CD14-positive monocyte (primary cell): Measurements from ENCODE around the gene CHST10. TPM values are rescaled to one million over a fixed set of nuclear protein-coding genes. Genes with fewer than 3 reads are reported as not detected.

Experiments used
- DNase-seq, 3 donors: peaks; one replicate each; pipeline ENCODE4 v3.0.0-alpha.2; 2011 to 2022
- H2AFZ ChIP-seq: 2 replicates; pipeline ENCODE4 v1.6.0; 2012; ENCODE audit warnings: mild to moderate bottlenecking, low read depth, low read length, inconsistent platforms; ENCODE audit not compliant: insufficient read depth, poor library complexity, severe bottlenecking
- H3K27ac ChIP-seq, 2 donors: 1 replicate in 1 of 2; 2 replicates in 1 of 2; pipeline ENCODE4 v1.5.1; 2012 to 2013; ENCODE audit warnings: low read length in 2 of 2, control low read depth in 1 of 2, inconsistent platforms in 1 of 2, low read depth in 1 of 2, mild to moderate bottlenecking in 1 of 2
- H3K27me3 ChIP-seq, 2 donors: one replicate each; pipeline versions ENCODE4 v1.6.0 to v1.6.1; 2011 to 2013; ENCODE audit warnings: low read length in 2 of 2; ENCODE audit not compliant: control insufficient read depth in 2 of 2, insufficient read depth in 2 of 2
- H3K36me3 ChIP-seq, 2 donors: replicated peaks in 1 of 2; 1 replicate in 1 of 2; 2 replicates in 1 of 2; pipeline versions ENCODE4 v1.5.1 to v1.6.1; 2012 to 2013; ENCODE audit warnings: low read length in 2 of 2, control low read depth in 1 of 2, inconsistent platforms in 1 of 2, mild to moderate bottlenecking in 1 of 2; ENCODE audit not compliant: insufficient read depth in 2 of 2, control insufficient read depth in 1 of 2
- H3K4me1 ChIP-seq, 2 donors: 1 replicate in 1 of 2; 2 replicates in 1 of 2; pipeline versions ENCODE4 v1.5.1 to v1.6.1; 2012 to 2013; ENCODE audit warnings: low read length in 2 of 2, control low read depth in 1 of 2, inconsistent platforms in 1 of 2, mild to moderate bottlenecking in 1 of 2, moderate library complexity in 1 of 2; ENCODE audit not compliant: insufficient read depth in 2 of 2, control insufficient read depth in 1 of 2
- H3K4me2 ChIP-seq: replicated peaks from 2 replicates; pipeline ENCODE3; 2012; ENCODE audit warnings: low read length, moderate library complexity, mild to moderate bottlenecking; ENCODE audit not compliant: poor library complexity, severe bottlenecking; ENCODE audit errors: extremely low read depth
- H3K4me3 ChIP-seq, 3 experiments: fragments of 200-600 bp in 1 of 3; sonication (generic) in 1 of 3; replicated peaks in 1 of 3; 1 replicate in 2 of 3; 2 replicates in 1 of 3; pipeline ENCODE4 v1.5.1; 2011 to 2013; ENCODE audit warnings: low read length in 3 of 3, mild to moderate bottlenecking in 3 of 3, control low read depth in 2 of 3, low read depth in 2 of 3, inconsistent platforms in 1 of 3, moderate library complexity in 1 of 3
- H3K79me2 ChIP-seq: 2 replicates; pipeline ENCODE4 v1.6.0; 2012; ENCODE audit warnings: mild to moderate bottlenecking, control low read depth, inconsistent platforms, low read length, moderate library complexity; ENCODE audit not compliant: insufficient read depth
- H3K9ac ChIP-seq: 2 replicates; pipeline ENCODE4 v1.6.0; 2017; ENCODE audit warnings: low read length, mild to moderate bottlenecking; ENCODE audit not compliant: insufficient read depth, poor library complexity, severe bottlenecking
- H3K9me3 ChIP-seq, 2 donors: replicated peaks in 1 of 2; 1 replicate in 1 of 2; 2 replicates in 1 of 2; pipeline versions ENCODE4 v1.5.1 to v1.6.1; 2012 to 2013; ENCODE audit warnings: low read length in 2 of 2, control low read depth in 1 of 2; ENCODE audit not compliant: control insufficient read depth in 1 of 2, insufficient read depth in 1 of 2
- H4K20me1 ChIP-seq: 2 replicates; pipeline ENCODE4 v1.6.0; 2012; ENCODE audit warnings: mild to moderate bottlenecking, low read length, control low read depth, moderate library complexity; ENCODE audit not compliant: insufficient read depth
- H3K27ac Mint-ChIP-seq, 7 donors: one replicate each; pipeline ENCODE4 v1.8.0; 2020; ENCODE audit warnings: mild to moderate bottlenecking in 7 of 7, mixed read lengths in 7 of 7, moderate library complexity in 6 of 7, inconsistent platforms in 2 of 7
- H3K27me3 Mint-ChIP-seq, 3 donors: one replicate each; pipeline ENCODE4 v1.8.0; 2021 to 2022; ENCODE audit warnings: low read depth in 3 of 3, mild to moderate bottlenecking in 3 of 3, mixed read lengths in 3 of 3, moderate library complexity in 3 of 3, inconsistent platforms in 1 of 3
- H3K36me3 Mint-ChIP-seq, 2 donors: one replicate each; pipeline ENCODE4 v1.8.0; 2020; ENCODE audit warnings: mixed read lengths in 2 of 2, inconsistent platforms in 1 of 2, mild to moderate bottlenecking in 1 of 2
- H3K4me1 Mint-ChIP-seq: one replicate; pipeline ENCODE4 v1.8.0; 2020; ENCODE audit warnings: mild to moderate bottlenecking, mixed read lengths
- H3K4me3 Mint-ChIP-seq, 2 donors: one replicate each; pipeline ENCODE4 v1.8.0; 2020; ENCODE audit warnings: mild to moderate bottlenecking in 2 of 2, mixed read lengths in 2 of 2, moderate library complexity in 1 of 2
- H3K9me3 Mint-ChIP-seq, 7 donors: one replicate each; pipeline ENCODE4 v1.8.0; 2020 to 2022; ENCODE audit warnings: mixed read lengths in 7 of 7, mild to moderate bottlenecking in 6 of 7, moderate library complexity in 6 of 7, inconsistent platforms in 2 of 7
- CTCF ChIP-seq: fragments of 200-600 bp; IDR thresholded peaks from one replicate; pipeline ENCODE4 v1.8.0; 2022; ENCODE audit warnings: antibody characterized with exemption, mild to moderate bottlenecking
- WGBS: methylation state at CpG from one replicate; pipeline ENCODE4 v1.1.5; 2013; ENCODE audit warnings: missing lambda C conversion rate; ENCODE audit not compliant: insufficient coverage; 5-methylcytosine and 5-hydroxymethylcytosine counted together
- intact Hi-C, 2 donors: fragments of 100-400 bp; cut with micrococcal nuclease; formaldehyde crosslinking; loops; one replicate each; pipeline versions ENCODE4 v1.15.0 to v1.15.1; 2023
- polyA plus RNA-seq, 3 donors: library from polyadenylated mRNA; depleted of rRNA in 1 of 3; unstranded in 2 of 3; stranded (reverse) in 1 of 3; fragments of 300-500 nt in 2 of 3; fragments of >200 nt in 1 of 3; fragmentation: Illumina TruSeq in 2 of 3; gene quantifications; 1 replicate in 2 of 3; 2 replicates in 1 of 3; pipeline ENCODE4 v1.2.3, GENCODE V29; 2012 to 2021

The CHST10 gene
- polyA plus RNA-seq, 3 donors = 0.52 to 0.54 TPM; not detected in 1

- no peak for DNase-seq
- H3K4me2 ChIP-seq = no peak overlapping the region
- intact Hi-C loops = no loop called here
- H3K27ac ChIP-seq = no peak overlapping the region
- no peaks in the 10 kb centered on the region for H4K20me1 ChIP-seq
- H3K36me3 Mint-ChIP-seq = peaks cover 13 to 21% of the 10 kb centered on the region in 2 donors
- peaks cover 0 to 5% (median 0%) of the 10 kb centered on the region in 3 donors for H3K27me3 Mint-ChIP-seq
- no peaks in the 10 kb centered on the region for H3K79me2 ChIP-seq
- no peaks in the 10 kb centered on the region for H3K27me3 ChIP-seq
- no peak overlapping the region for H3K9ac ChIP-seq
- H3K4me3 ChIP-seq = no peak overlapping the region
- WGBS = 54% methylated on average over 2 of the region's 8 CpGs
- no peak for TF ChIP-seq CTCF
- H3K4me1 ChIP-seq = no peaks in the 10 kb centered on the region
- H3K9me3 ChIP-seq = no peaks in the 10 kb centered on the region
- no peaks in the 10 kb centered on the region for H3K4me1 Mint-ChIP-seq
- no peak overlapping the region for H3K4me3 Mint-ChIP-seq
- no peak overlapping the region for H2AFZ ChIP-seq
- H3K9me3 Mint-ChIP-seq = no peaks in the 10 kb centered on the region
- H3K36me3 ChIP-seq = peaks cover 2 to 8% of the 10 kb centered on the region in 2 donors
- no peak overlapping the region for H3K27ac Mint-ChIP-seq
These were observed 24.8 kb downstream of the CHST10 start for GRCh38 chr2:100392715-100393114.

- H3K27ac ChIP-seq = no peak overlapping the region
These were observed 25.5 kb downstream of the CHST10 start for GRCh38 chr2:100391735-100392515.

More at GRCh38 chr2:100391735-100392515, 25.5 kb downstream of the CHST10 start:
- Mint-ChIP-seq H3K27me3 (peaks cover 0 to 3% (median 0%) of the 10 kb centered on the region in 3 donors), H3K36me3 (peaks cover 13 to 18% of the 10 kb centered on the region in 2 donors), H3K4me1 (no peaks in the 10 kb centered on the region), H3K4me3 (no peak overlapping the region), H3K9me3 (no peaks in the 10 kb centered on the region), H3K27ac (no peak overlapping the region)
- Histone ChIP-seq H3K4me2 (no peak overlapping the region), H3K9me3 (no peaks in the 10 kb centered on the region), H4K20me1 (no peaks in the 10 kb centered on the region), H3K9ac (no peak overlapping the region), H3K4me3 (no peak overlapping the region), H3K79me2 (no peaks in the 10 kb centered on the region), H2AFZ (no peak overlapping the region), H3K4me1 (no peaks in the 10 kb centered on the region), H3K27me3 (no peaks in the 10 kb centered on the region), H3K36me3 (peaks cover 2 to 8% of the 10 kb centered on the region in 2 donors)
- no peak for TF ChIP-seq CTCF
- no peak for DNase-seq
- WGBS = 87% methylated on average over 23 of the region's 23 CpGs
- intact Hi-C loops = no loop called here
